ENCODE results near the gene ARHGEF7.
A peak's percentile ranks its signal among the peaks of the same experiment; 100 is the strongest.

The ARHGEF7 gene

DNA sequence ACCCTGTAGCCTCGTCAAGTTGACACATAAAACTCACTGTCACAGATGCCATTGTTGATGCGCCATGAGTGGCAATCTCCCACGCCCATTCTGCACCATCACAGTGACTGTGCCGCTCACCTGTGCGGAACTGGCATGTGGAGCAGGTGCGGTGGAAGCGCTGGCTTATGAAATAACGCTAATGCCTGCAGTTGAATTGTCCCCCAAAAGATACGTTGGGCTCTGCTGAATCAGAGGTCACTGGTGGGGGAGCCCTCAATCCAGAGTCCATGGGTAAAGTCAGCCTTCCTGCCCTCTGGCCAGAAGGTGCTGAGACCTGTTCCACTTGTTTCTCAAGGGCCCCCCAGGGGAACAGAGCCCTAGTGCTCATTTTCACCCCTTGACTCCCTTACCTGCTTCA, 2.9 kb upstream of the ARHGEF7 start:
- no peak for DNase-seq

DNA sequence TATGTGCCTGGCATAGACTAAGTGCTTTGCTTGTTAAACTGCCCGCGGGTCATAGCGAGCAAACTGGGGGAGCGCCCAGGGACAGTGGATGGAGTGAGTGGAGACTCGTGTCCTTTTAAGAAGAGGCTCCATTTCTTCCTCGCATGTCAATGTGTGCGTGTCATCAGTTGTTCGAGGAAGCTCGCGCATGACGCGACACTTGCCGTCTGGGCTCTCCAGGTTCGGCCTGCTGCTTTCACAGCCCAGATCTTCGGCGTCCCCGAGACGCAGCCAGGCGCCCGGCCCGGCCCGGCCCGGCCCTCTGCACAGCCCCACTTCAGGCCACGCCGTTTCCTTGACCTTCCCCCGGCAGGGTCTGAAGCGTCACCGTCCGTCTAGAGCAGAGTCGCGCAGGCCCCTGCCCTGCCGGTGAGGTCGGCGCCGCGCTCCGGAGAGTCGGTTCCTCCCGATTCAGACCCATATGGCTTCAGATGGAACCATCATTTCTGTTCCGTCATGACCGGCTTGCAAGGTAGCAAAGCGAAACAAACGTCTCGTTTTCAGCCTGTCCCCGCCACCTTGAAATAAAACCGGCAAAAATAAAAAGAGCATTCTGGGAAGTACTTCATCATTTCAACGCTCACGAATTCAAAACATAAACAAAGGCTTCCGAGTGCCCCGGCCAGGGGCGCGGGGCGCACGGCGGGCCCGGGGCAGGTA, 599 bp upstream of the ARHGEF7 start:
- DNase-seq = peak; percentile 22

DNA sequence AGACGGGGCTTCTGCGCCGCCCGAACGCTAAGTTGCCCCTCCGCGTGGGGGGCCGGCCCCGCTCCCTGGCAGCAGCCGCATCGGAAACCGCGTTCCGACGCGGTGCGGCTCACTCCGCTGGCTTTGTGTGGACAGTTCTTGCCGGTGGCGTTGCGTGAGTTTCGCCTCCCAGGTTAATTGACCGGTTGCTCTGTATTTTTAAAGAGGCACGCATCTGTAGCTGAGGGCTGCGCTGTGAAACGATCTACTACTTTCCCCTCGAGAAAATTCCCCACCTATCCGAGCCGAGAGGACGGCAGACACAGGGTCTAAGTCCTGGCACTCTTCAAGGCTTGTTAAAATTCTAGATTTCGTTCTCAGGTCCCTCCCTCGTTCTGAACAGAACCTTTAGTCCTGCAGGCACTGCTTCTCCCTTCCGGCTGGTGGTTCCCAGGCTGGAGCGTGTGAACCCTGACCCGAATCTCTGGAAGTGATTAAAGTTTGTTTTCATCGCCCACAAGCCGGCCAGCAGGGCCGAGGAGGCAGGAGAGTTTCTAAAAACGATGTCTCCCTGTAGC, 933 bp downstream of the ARHGEF7 start:
- DNase-seq = peak; percentile 7

DNA sequence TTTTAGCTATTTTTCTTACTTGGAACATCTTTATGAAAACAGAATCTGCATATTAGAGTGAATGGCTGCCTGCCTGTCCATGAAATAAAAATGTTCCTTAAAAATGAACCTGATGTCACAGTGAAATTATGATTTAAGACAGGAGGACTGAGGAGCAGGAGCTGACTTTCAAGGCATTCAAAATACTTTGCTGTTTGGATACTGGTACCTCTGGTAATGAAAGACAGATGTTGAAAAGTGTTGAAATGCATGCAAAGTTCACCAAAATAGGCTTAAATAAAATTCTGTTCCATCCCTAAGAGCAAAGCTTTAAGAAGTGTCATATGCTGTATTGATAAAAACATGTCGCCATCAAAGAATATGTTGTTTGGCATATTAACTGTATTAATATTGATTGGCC, 1.7 kb downstream of the ARHGEF7 start:
- DNase-seq = no peak

DNA sequence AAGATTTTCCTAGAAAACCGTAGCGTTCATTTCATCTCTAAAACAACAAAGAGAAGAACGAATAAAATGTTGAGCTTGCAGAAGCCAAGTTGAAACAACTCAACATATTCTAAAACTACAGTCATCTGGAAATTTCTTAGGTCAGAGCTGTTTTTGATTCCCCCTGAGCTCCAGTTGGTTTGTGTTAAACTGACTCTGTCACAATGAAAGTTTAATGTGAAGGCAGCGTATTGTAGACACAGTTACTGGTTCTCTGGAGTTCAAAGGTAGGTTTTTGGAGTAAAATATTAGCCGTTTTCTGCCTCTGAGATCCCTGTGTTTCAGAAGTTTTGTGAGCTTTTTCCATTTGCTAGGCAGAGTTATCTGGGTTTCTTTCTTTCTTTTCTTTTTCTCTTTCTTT, 2.2 kb downstream of the ARHGEF7 start:
- DNase-seq = no peak

DNA sequence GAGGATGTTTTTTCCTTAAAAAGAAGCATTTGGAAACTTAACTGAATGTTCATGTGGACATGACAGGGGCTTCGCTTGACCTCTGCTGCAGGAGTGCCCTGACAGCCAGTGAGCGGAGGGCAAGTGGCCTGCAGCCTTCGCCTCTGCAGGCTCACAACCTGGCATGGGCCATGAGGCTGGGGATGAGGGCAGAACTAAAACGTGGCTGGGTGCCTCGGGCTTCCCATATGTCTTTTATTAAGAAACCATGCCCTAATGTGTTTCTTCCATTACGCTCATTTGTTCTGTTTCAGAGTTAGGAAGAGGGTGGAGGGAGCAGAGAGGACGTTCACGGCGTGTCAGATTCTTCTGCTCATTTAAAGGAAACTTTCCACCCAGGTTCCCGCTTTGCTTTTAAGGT, 2.9 kb downstream of the ARHGEF7 start:
- no peak for DNase-seq

DNA sequence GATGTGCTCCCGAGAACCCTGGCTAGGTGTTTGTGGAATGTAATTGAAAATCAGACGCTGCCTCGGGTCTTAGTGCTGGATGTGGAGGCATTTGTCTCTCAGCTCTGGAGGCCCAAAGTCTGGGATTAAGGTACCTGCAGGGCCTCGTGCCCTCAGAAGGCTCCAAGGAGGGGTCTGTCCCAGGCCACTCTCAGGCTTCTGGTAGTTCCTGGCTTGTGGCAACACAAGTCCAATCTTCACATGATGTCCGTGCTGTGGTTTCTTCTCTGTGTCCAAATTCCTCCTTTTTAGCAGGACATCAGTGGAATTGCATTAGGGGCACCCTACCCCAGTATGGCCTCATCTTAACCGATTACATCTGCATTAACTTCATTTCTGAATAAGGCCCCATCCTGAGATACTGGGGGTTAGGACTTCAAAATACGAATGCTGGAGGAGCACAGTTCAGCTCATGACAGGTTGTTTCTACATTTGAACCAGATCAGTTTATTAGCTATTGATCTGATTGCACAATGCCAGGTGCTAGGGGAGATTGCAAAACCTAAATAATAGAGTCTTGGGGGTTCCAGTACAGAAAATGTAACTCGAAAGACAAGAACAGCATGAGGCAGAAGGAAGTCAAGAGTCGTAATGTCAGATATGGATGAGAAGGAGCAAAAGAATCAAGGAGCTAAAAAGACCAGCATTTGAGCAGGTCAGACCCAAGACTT, 3.9 kb downstream of the ARHGEF7 start:
- no peak for DNase-seq

DNA sequence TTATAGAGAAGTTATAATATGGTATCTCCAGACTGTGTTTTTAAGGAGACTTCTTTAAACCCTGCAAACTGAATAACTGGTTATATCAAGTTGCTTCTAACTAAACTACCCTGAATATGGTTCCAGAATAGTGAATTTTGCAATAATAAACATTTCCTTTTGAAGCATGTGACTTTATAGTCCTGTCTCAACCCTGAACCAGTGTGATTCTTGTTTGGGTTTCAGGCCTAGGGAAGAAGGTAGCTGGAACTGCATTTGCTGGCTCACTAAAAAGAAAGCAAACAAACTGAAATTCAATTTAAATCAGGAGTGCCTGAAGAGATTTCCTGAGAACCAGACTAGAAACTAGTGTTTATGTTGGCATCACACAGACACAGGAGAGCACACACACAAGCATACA, 4.9 kb downstream of the ARHGEF7 start:
- no peak for DNase-seq

DNA sequence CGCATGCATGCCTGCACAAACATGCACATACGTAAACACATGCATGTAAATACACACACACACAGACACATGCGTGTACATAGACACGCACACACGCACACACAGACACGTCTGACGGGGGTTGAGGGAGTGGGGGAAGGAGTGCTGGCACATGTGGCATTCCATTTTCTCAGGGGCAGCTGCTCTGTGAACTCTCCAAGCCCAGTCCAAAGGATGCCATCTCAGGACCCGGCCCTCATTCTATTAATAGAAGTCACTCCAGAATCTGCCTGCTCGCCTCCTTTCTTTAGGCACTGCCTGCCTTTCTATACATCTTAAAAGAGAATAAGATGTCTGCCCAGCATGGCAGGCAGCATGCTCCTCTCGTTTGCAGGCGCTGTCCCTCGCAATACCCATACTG, 5.3 kb downstream of the ARHGEF7 start:
- DNase-seq = no peak

DNA sequence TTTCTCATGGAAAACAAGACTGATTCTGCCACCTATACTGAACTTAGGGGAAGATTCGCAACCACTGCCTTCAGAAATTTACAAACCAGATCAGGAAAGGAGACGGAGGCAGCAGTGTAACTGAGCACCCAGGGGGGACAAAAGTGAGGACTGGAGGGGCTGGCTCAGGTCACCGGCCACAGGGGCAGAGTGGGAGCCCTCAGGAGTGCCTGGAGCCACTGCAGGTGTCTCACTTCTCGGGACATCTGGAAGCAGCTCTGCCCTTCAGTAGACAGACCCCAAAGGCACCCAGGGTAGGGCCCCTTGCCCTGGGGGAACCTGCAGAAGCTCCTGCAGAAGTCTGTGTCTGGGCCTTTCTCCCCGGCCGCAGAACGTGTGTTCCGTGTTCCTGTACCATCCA, 5.8 kb downstream of the ARHGEF7 start:
- no peak for DNase-seq

DNA sequence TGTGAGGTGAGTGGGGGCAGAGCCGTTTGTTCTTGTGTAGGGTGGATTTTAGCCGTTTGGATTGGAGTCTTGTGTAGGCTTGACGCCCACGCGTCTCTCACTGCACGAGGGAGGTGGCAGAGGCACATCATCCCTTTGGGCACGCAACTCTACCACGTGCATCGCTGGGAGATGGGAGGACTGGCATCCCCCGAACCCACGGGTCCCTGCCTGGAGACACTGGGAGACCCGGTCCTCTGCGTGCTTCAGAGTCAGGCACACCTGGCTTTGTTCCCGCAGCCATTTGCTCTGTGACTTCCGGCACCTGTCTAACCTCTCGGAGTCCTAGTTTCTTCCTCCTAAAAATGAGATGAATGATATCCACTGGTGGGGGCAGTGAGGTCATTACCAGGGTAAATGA, 6.4 kb downstream of the ARHGEF7 start:
- DNase-seq = no peak

DNA sequence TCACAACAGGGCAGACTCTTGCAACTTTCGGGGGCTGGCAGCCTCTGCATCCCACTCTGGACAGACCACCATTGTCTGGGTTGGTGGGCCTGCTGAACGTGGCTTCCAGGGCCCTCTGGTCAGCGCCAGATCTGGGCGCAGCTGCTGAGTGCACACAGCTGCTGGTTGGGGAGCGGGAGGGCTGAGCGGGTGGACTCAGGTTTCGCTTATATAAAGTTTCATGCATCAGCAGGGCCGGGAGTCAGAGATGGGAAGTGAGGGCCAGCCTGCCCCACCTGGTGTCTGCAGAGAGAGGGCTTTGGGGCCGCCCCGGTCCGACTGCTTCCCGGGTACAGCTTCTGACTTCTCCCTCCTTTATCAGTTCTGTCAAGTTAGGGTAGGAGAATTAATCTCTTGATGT, 6.9 kb downstream of the ARHGEF7 start:
- no peak for DNase-seq

DNA sequence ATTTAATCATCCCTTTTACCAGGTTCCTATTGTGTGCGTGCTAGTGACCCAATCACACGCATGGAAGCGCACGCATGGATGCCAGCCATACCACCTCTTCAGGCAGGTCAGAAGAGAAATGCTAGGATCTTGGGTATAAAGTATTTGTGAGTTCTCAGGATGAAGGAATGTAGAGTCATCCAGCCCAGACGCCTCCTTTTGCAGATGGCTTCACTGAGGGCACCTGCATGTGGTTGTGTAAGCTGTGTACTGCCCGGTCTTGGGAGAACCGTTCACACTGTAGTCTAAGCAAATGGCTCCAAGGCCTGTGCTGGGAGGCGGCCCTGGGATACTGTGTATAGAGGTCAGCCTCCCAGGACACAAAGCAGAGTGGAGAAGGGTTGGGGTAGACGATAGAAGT, 7.5 kb downstream of the ARHGEF7 start:
- no peak for DNase-seq

DNA sequence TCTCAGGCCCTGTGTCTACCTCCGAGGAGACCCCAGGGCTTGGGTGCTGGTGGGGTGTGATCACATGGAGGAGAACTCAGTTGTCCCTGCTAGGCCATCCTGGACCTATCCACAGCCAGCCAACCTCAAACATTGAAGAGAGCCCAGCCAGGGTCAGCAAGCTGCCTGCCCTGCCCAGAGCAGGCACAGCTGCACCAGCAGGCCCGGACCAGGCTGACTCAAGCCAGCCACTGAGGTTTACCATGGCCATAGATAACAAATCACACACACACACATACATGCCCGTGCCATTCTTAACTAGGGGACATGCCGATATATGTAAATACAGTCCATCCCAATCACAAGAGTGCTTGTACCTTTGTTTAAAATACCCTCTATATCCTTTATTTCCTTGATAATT, 8.1 kb downstream of the ARHGEF7 start:
- DNase-seq = no peak

DNA sequence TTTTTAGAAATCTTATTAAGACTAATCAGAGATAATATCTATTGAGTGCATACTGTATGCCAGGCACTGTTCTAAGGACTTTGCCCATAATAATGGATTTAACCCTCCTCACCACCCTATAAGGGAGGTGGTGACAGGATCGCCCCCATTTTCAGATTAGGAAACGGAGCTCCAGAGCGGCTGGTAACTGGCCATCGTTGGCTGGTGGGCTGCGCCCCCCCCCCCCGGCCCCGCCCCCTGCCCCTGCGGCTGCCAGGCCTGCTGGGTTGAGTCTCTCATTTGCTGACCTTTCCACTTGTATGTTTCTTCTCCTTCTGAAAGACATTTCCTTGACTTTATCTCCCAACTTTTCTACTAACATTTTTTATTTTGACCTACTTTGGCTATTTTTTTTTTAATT, 8.5 kb downstream of the ARHGEF7 start:
- no peak for DNase-seq

DNA sequence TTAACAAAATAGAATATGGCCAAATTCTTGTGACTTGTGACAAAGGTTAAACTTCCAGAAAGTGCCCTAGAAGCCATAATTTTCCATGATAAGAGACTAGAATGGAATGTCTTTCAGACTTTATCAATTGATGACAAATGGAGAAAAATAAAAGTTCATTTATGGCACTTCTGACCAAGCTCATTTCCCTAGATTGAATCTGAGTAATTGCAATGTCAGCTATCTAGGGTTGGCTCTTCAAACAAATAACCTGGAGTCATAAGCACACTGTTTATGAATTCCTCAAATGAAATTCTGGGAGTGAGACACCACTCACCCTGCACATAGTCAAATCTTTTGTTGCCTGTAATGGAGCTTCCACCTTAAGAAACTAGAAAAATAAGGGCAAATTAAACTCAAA, 11.4 kb downstream of the ARHGEF7 start:
- no peak for DNase-seq

DNA sequence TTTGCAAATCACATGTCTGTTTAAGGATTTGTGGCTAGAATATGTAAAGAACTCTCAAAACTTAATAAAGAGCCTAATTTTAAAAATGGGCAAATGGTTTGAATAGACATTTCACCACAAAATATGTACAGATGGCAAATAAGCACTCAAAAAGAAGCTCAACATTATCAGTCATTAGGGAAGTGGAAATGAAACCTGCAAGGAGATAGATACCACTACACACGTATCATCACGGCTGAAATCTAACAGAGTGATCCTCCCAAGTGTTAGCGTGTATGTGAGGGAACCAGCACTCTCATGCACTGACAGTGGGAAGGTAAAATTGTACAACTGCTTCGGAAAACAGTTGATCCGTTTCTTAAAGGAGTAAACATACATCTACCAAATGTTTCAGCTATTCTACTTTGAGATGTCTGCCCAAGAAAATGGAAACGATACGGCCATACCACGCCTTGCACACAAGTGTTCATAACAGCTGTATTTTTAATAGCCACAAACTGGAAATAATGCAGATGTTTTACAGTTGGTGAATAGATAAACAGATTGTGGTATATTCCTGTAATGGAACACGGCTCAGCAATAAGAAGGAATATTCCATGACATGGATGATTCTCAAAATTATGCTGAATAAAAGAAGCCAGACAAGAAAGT, 14.5 kb downstream of the ARHGEF7 start:
- DNase-seq = no peak

DNA sequence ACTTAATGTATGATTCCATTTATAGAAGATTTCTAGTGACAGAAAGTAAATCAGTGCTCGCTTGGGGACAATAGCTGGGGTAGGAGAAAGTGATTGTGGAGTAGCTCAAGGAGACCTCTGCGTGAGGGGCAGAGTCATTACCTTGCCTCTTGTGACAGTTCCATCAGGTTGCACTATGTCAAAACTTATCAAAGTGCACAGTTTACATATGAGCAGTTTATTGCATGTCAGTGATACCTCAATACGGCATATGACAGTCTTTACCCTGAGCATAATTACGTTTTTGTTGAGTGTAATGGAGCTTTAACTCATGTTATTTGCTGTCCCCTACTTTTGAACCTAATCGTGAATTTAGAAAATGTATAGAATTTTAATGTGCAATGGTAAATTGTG, 15.0 kb downstream of the ARHGEF7 start:
- DNase-seq = no peak

DNA sequence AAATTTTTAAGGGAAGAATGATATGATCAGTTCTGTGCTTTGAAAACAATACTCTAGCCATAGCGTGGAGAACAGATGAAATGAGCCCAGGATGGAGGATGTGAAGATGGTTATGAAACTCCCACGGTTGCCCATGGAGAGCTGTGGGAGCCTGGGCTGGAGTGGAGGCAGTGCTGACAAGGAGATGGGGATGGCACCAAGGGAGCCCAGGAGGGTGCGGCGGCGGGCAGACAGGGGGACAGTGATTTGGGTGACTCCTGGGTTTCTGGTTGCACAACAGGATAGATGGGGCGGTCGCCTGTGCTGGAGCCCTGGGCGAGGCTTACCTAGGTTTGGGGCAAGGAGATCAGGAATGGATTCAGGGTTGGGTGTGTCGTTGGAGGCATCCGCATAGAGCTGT, 15.9 kb downstream of the ARHGEF7 start:
- no peak for DNase-seq

DNA sequence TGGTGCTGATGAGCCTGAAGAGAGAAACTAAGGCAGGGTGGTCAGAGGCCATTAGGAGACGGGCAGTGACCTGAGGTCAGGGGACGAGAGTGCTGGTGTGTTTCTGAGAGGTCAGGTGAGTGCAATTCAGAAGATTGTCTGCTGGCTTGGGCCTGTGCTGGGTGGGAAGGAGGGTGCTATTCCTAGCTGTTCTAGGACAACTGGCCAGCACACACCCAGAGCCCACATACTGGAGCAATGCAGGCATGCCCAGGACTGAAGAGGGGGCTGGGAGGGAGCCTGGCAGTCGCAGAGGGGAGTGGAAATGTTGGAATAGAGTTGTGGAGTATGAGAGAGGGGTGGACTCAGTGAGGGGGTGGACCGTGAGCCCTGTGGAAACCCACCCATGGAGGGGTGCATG, 16.5 kb downstream of the ARHGEF7 start:
- DNase-seq = no peak

DNA sequence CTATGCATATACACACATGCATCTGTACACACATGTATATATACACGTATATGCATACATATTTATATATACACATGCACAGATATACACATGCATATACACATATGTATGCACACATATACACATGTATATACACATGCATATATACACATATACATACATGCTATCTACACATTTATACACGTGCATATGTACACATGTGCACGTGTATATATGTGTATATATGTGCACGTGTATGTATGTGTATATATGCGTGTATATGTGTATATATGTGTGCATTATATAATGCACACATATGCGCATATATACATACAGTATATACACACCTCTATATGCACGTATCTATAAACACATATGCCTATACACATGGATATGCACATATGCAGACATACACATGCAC, 17.8 kb downstream of the ARHGEF7 start:
- no peak for DNase-seq

DNA sequence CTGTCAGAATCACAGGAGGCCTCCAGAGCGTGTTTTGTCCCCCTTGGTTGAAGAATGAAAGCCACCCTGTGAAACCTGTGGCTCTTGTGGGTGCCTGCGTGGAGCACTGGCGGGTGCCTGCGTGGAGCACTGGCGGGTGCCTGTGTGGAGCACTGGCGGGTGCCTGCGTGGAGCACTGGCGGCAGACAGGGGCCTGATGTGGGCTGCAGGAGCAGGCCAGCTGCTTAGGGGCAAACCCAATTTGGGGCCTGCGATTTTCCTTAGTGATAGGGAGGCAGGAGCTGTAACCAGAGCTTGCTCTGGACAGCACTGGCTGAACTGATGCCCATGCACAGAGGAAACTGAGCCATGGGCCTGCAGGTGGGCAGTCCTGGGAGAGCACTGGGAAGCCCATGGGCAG, 24.3 kb downstream of the ARHGEF7 start:
- no peak for DNase-seq

DNA sequence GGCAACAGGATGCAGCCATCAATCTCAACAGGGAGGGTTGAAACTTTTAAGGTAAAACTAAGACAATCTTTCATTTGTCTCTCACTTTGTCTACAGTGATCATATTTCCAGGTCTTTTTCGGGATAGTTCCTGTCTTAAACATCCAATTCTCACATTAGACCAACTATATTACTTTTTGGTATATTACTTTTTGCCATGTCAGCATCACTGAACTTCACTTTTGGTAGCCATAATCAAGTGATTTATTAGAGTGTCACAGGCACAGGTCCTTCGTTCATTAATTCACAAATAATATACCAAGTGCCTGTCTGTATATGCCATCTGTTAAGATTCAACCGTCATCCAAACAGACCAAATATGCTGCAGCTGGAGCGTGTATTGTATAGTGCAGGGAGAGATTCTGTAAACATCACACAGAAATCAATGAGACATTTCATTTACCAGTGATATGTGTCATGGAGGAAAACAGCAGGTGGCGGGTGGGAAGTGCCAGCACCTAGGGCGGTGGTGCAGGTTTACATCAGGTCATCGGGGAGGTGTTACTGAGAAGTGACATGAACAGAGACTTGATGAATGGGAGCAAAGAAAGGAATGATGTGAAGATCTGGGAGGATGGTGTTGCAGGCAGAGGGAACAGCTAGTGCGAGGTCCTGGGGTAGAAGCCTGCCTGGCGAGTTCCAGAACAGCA, 24.9 kb downstream of the ARHGEF7 start:
- DNase-seq = no peak

Measured in hematopoietic multipotent progenitor cell treated with erythropoietin and hydrocortisone succinate and interleukin-3 and kit ligand, for 4 days (in vitro differentiated cells).